Bronchial epithelial cell (primary cell): ENCODE results near the gene PNCK. TPM values are rescaled to one million over a fixed set of nuclear protein-coding genes. Genes with fewer than 3 reads are reported as not detected.
A peak's percentile ranks its signal among the peaks of the same experiment; 100 is the strongest.
"Not testable (repeated sequence)": the region's sequence is repeated elsewhere in the genome, so short reads cannot be mapped to it uniquely, and the experiment has no call there.

Experiments
- DNase-seq: peaks from one replicate; pipeline ENCODE4 v3.0.0-alpha.2; 2010; ENCODE audit warnings: low read depth
- FAIRE-seq: peaks from 2 replicates; lab custom pipeline; 2011; peaks lifted over from hg19 to GRCh38; lab: Jason Lieb, UNC
- H3K27me3 ChIP-seq: 2 replicates; pipeline ENCODE4 v1.5.1; 2011; ENCODE audit warnings: low read length; ENCODE audit not compliant: control insufficient read depth, insufficient read depth
- H3K36me3 ChIP-seq: 2 replicates; pipeline ENCODE4 v1.5.1; 2011; ENCODE audit warnings: low read length; ENCODE audit not compliant: control insufficient read depth, insufficient read depth
- H3K4me3 ChIP-seq: 2 replicates; pipeline ENCODE4 v1.5.1; 2011; ENCODE audit warnings: mild to moderate bottlenecking, low read depth, low read length, control low read depth
- CTCF ChIP-seq: IDR thresholded peaks from 2 replicates; pipeline ENCODE4 v1.5.1; 2011; ENCODE audit warnings: mild to moderate bottlenecking, moderate library complexity, low read length, control low read depth, inconsistent platforms; ENCODE audit not compliant: insufficient read depth, severe bottlenecking
- total RNA-seq: library from RNA; depleted of rRNA; stranded (reverse); fragments of >200 nt; gene quantifications from 2 replicates; pipeline ENCODE4 v1.2.1, GENCODE V29; 2014

PNCK gene
- total RNA-seq, 1 donor from 2014 or later: 2.1 TPM

GRCh38 chrX:153700967-153701366 is 27.4 kb upstream of the PNCK start:
- no peak for TF ChIP-seq CTCF
- DNase-seq: no peak
- no peaks in the 10 kb centered on the region for H3K27me3 ChIP-seq
- H3K36me3 ChIP-seq: peaks cover 4% of the 10 kb centered on the region
- FAIRE-seq: no peak
- no peak overlapping the region for H3K4me3 ChIP-seq

DNA sequence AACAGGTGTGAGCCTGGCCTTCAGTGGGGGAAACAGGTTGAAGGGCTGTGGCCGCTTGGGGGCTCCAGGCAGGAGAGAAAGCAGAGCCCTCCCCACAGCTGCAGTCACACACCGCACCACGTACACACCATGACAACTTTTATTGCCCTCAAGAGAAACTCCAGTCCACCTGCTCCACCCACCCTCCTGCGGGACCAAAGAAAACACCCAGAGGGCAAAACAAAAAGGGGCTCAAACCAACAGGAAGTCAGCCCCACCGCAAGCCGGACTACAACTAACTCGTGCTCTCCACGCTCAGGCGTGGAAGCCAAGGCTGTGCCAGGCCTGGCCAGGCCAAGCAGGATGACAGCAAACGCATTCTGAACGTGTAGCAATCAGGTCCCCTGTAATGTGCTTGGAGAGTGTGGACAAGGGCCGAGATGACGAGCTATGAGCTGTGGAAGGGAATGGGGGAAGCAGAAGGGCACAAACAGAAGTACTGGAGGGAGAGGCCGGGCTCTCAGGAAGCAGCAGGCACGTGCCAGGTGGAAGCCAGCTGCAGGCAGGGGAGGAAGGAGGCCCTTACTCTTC is 26.8 kb upstream of the PNCK start:
- H3K36me3 ChIP-seq: peaks cover 4% of the 10 kb centered on the region
- no peak for TF ChIP-seq CTCF
- no peaks in the 10 kb centered on the region for H3K27me3 ChIP-seq
- DNase-seq (no peak), FAIRE-seq (no peak)
- no peak overlapping the region for H3K4me3 ChIP-seq

- H3K4me3 ChIP-seq, DNase-seq, FAIRE-seq, H3K27me3 ChIP-seq, H3K36me3 ChIP-seq: not testable (repeated sequence)
These were observed 26.3 kb upstream of the PNCK start for GRCh38 chrX:153699784-153700371.

GRCh38 chrX:153699210-153699783 is 25.7 kb upstream of the PNCK start:
- not testable (repeated sequence) for H3K4me3 ChIP-seq, H3K27me3 ChIP-seq, DNase-seq, H3K36me3 ChIP-seq, FAIRE-seq

DNA sequence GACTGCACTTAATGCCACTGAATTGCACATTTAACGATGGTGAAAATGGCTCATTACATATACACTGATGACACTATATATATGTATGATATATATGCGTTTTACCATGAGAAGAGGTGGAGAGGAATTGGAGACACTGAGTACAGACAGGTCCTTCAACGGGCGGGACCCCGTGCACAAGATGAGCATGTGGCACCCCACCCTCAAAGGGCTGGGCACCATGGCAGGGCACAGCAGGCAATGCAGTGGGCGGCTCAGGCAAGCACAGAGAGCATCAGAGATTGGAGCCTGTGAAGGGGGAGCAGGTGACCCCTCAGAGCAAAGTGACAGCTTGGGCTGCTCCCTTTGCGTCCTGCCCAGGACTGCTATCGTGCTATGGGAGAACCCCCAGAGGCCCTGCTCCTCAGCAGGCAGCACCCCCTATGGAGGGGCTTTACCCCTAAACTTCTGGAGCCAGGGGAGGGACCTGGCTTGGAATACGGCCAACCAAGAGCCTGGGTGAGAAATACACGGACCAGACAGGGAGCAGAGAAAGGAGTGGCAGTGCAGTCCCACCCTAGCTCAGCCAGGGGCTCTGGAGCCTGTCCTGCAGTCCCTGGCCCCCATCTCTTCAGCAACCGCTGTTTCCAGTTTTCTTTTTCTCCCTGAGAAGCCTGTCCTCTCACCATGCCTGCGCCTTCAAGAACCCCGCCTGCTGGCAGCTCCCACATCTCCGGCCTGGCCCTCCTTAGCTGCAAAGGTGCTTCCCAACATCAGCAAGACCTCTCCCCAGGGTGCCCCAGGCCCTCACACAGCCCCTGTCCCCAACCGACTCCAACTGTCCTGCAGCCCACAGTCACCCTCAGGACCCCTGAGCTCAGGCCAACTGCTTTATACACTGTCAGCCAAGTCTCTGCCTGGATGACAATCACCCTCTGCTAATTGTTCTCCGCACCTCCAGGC is 24.6 kb upstream of the PNCK start:
- no peaks in the 10 kb centered on the region for H3K27me3 ChIP-seq
- no peak overlapping the region for H3K4me3 ChIP-seq
- no peak for FAIRE-seq
- TF ChIP-seq CTCF: no peak
- peaks cover 7% of the 10 kb centered on the region for H3K36me3 ChIP-seq
- DNase-seq: no peak

DNA sequence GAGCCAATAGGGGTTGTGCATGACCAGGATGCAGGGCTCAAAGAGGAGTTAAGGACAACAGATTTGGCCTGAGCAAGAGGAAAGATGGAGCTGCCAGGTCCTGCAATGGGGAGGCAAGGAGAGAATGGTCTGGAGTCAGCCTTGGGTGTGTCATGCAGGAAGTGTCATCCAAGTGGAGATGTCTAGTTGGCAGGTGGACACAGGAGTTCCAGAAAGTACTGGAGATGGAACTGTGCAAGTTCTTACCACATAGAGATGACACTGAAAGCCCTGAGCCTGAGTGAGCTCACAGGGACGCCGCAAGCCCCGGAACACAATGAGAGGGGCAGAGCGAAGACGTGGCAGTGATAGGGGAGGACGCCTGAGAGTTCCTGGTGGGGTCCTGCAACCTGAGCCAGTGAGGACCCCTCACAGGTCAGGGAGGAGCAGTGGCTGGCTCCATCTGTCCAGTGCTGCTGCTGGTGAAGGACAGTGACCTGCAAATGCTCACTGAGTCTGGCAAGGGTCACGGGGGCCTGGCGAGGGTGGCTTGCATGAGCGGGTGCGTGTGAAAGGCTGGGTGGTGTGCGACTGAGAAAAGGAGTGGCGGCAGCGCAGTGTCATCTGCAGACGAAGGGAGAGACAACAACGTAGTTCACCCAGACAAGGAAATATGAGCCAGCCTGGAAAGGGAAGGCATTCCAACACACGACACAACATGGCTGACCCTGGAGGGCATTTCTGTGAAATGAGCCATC is 23.5 kb upstream of the PNCK start:
- not testable (repeated sequence) for H3K36me3 ChIP-seq, FAIRE-seq, H3K27me3 ChIP-seq, H3K4me3 ChIP-seq
- DNase-seq: peak; percentile 27

- H3K36me3 ChIP-seq, DNase-seq, H3K4me3 ChIP-seq, FAIRE-seq, H3K27me3 ChIP-seq: not testable (repeated sequence)
These were observed 22.9 kb upstream of the PNCK start for GRCh38 chrX:153696538-153696937.
